NCI-H2171 (cell line): ENCODE measurements around the gene TRHDE.

Experiments
- DNase-seq: peaks from one replicate; lab custom pipeline; 2025; lab: John Stamatoyannopoulos, UW

The TRHDE gene, protein sequence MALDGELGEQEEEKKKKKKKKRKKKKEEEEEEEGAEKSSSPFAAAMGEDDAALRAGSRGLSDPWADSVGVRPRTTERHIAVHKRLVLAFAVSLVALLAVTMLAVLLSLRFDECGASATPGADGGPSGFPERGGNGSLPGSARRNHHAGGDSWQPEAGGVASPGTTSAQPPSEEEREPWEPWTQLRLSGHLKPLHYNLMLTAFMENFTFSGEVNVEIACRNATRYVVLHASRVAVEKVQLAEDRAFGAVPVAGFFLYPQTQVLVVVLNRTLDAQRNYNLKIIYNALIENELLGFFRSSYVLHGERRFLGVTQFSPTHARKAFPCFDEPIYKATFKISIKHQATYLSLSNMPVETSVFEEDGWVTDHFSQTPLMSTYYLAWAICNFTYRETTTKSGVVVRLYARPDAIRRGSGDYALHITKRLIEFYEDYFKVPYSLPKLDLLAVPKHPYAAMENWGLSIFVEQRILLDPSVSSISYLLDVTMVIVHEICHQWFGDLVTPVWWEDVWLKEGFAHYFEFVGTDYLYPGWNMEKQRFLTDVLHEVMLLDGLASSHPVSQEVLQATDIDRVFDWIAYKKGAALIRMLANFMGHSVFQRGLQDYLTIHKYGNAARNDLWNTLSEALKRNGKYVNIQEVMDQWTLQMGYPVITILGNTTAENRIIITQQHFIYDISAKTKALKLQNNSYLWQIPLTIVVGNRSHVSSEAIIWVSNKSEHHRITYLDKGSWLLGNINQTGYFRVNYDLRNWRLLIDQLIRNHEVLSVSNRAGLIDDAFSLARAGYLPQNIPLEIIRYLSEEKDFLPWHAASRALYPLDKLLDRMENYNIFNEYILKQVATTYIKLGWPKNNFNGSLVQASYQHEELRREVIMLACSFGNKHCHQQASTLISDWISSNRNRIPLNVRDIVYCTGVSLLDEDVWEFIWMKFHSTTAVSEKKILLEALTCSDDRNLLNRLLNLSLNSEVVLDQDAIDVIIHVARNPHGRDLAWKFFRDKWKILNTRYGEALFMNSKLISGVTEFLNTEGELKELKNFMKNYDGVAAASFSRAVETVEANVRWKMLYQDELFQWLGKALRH

DNA sequence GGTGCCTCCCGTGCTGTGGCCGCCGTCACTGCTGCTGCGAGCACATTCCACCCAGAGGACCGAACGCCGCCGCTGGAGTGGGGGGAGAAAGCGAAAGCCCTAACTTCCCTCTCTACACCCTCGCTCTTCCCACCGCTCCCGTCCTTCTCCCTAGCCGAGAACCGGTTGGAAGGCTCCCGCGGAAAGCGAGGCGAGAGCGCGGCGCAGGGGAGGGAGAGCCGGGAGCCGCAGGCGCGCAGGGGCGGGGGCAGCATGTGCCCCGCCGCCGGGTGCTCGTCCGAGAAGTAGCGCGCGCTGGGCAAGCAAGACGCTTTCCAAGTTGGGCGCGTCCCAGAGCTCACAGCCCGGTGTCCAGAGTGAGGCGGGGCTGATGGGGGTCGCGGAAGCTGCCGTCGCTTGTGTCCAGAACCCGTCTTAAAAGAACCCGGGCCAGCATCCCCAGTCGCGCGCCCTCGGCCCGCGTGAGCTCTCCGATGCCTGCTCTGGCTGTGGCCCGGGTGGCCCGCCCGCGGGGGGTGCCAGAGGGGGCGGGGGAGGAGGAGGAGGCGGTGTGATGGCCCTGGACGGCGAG lies at the start of gene TRHDE:
TSS of gene TRHDE (plus strand) at position 280 of the 571 bp plus-strand sequence. CDS start at position 554, 274 bp downstream.
- DNase-seq = peak; percentile 67

DNA sequence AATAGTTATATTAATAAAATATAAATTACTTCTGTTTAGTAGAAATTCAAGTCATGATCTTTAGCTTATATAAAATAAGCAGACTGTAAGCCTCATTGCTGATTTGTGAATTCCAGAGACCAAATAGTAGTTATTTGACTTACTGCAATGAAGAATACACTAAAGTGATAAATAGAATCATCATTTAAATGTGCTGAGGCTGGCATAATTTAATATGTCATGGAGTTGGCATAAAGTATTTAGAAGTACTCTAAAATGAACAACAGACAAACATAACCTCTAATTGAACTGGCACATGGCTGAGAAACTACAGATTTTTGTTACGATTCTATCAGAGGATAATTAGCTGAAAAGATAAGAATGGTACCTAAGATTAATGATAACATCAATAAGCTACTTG lies 45.7 kb upstream of the TRHDE start:
- no peak for DNase-seq

DNA sequence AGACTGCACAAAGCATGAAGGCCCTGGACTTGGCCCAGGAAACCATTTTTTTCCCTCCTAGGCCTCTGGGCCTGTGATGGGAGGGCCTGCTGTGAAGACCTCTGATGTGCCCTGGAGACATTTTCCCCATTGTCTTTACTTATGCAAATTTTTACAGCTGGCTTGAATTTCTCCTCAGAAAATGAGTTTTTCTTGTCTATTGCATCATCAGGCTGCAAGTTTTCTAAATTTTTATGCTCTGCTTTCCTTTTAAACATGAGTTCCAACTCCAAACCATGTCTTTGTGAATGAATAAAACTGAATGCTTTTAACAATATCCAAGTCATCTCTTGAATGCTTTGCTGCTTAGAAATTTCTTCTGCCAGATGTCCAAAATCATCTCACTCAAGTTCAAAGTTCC lies 43.7 kb upstream of the TRHDE start:
- DNase-seq = no peak

DNA sequence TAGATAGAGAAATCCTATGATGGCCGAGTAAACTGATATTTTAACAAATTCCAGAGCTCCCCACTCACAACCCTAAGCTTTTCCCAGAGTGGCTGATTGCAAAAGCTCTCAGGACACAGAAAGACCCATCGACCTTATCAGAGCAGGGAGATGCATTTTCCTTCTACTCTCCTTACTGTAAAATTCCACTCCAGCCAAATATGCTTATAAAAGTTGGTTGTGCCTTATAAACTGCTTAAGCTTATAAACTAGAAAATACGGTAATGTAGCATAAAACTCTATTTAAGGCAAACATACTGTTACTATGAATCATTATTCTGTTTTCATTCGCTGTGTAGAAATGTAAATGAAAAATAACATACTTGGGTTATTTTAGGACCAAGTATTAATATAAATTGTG lies 41.6 kb upstream of the TRHDE start:
- DNase-seq = no peak

DNA sequence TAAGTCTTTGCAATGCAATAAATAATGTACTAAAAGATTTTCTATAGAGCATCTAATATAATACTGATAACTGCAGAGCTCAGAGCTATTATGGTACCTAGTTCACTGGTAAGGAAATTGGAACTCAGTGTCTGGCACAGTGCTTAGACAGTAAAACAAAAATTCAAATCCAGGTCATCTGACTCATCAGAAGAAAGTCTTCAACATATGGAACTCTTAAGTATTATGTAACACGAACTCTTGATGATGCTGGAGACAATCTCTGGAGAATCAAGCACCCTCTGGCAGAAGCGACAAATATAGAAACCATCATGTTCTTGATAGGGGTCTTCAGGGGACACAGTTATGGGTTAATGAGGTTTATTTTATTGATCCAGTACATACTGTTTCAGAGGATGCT lies 37.3 kb upstream of the TRHDE start:
- peak; percentile 75 for DNase-seq

DNA sequence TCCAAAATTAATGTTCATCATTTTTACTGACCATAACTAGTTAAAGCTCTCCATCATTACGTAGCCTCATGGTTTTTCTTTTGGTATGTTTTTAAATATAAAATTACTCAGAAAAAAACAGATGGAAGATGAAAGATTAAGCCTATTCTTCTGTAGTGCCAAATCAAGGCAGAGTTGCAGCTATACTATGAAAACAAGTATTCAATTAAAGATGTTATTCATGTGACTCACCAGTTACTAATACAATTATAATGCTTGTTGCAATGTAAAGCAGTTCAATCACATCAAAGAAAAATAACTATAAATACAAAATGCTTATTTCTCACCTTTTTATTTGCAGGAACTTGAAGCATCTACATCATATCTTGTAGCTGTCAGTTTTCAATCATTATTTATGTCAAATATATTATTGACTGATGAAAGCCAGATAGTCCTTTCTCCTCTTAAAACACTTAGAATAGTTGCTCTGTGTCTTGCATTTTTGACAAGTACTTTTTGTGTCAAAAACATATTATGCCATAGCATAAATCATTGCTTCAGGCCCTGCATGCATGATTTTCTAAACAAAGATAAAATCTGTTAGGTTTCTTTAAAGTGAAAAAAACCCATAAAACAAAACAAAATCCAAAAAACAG lies 36.0 kb upstream of the TRHDE start:
- DNase-seq = no peak

DNA sequence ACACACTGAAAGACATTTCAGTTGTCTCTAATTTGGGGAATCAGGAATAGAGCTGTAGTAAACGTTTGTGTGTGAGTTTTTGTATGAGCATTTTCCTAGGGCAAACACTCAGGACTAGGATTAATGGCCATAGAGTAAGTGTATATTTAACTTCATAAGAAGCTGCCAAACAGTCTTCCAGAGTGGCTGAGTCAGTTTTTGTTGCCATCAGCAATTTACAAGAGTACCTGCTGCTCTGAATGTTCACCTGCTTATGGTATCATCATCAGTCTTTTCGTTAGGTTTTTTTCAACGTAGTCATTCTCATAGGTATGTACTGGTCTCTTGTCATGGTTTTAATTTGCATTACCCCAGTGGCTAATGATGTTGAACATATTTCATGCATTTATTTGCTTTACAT lies 30.6 kb upstream of the TRHDE start:
- no peak for DNase-seq

DNA sequence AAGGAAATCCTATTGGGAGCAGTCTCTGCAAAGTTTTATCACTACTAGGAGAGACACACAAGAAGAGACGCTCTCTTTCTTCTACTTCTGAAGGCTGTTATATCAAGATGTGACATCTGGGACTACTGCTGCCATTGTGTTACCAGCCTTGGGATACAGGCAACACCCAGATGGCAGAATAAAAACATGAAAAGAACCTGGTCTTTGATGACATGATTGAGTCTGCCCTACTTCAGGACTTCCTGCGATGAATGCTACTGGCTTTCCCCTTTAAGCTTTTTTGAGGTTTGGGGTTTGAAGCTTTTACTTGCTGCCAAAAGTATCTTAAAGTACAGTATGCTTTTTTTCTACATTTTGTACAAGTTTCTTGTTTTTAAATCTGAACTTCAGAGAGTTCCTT lies 29.2 kb upstream of the TRHDE start:
- no peak for DNase-seq

DNA sequence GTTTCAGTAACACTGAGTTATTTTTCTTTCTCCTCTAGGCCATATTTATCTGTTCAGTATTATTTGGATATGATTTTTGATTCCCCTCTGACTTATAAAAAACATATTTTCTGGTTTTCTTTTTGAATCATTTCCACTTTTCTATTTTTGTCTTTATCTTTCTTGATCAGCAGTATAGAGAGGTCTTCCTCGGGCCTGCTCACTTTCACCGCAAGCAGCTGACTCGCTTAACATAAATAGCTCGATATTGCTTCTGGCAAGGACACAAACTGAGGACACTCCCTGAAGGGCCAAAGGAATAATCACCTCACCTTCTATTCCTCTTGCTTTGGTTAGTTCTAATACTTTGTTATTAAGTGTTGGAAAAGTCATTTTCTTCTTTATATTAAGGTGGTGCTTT lies 25.8 kb upstream of the TRHDE start:
- DNase-seq = no peak

DNA sequence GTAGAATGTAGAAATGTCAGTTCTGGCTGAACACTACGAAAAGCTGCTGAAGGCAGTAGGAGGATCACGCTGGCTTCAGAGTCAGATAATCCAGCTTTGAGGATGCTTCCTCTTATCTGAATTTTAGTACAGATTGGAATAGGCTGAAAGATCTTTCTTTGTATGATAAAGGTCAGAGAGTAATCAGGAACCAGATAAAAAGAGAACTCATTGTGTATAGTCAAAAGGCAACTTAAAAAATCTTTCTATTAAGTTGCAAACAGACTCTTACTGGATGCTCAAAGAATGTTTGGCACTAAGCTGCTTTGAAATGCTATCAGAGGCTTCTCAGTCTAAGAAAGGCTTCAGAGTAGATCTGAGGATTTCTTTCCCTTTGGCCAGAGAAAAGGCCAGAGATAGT lies 21.8 kb upstream of the TRHDE start:
- no peak for DNase-seq

DNA sequence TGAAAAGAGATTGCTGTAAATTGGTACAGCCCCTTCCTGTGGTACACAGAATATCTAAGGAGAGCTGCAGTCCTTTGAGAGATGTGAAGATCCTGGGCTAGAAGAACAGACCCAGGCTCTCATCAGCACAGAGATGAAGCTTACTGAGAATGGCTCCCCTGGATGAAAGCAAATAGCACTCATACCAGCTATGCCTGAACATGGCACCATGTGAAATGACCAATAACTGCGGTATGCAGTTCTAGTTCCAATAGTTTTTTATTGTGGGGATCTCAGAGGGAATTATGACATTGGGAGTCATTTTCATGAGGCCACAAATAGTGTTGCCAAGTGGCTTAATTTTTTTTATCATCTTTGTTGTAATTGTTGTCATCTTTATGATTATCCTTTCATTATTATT lies 15.4 kb upstream of the TRHDE start:
- no peak for DNase-seq

DNA sequence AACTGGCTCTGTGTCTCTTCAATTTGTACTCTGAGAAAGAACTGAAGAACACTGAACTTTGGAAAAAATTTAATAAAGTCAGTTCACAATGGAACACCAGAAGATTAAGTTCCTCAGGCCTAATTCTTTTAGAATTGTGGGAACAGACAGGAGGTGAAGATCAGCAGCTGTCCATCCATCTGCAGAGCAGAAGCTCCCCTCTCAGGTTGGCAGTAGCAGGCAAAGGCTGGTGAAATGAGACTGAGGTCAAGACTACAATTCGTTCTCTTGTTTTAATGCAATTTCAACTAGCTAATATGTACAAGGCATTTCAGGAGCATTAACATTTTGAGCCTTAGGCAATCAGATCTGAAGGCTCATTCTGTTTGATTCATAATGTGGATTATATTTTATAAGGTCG lies 10.3 kb upstream of the TRHDE start:
- DNase-seq = no peak

DNA sequence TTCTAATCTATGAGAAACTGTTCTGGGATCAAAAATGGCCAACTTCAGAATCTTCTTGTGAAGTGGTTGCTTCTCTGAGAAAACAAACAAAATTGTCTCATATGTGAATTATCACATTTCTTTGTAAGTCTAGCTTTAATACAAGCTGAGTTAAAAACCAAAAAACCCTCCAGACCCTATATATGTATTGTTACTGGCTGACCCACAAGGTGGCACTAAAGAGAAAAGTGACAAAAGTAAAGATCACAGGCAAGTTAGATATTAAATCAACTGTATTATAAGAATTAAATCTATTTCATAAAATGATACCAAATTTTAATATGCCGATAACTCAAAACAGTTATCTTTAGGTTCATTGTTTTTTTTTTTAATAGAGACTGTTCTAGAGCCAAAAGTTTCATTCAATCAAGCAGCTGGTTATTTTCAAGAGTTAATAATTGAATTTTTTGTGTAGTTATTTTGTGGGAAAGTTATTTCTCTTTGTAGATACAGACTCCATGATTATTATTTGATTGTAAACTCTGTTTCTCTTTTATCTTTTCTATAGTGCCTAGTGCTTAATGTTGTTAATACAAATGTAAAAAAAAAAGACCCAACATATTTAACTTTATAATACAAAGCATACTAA lies 7.5 kb upstream of the TRHDE start:
- DNase-seq = no peak

DNA sequence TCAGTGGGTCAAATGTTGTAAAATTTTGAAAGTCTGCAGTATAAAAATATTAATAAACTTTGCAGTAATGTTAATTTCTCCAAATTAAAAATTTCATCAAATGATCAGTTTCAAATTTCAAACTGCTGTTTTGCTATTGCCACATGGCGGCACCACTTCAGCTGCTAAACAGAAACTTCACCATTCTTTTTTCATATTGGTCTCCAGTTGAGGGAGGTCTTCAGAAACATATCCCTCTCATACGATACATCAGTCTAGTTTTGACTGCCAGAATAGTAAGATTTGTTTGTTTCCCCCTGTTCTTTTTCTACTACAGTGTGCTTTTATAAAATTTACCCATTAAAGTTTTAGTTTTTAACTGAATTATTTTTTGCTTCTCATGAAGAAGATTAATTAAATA lies 4.2 kb upstream of the TRHDE start:
- no peak for DNase-seq

DNA sequence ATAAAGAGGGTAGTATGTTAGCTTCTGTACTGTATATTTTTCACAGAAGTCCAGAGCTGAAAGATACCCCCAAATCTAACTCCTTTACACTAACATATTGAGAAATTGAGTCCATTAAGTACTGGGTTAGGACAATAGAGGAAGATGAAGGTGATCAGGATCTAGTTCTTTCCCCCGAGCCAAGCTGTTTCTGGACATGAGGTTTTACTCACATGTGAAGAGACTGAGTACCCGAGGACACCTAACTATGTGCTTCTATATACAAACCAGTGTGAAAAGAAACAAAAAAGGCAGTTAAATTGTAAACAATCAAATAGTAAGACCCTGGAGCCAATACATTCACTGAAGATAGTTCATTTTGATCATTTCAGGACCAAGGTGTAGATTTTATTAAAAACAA lies 3.8 kb upstream of the TRHDE start:
- DNase-seq = no peak

DNA sequence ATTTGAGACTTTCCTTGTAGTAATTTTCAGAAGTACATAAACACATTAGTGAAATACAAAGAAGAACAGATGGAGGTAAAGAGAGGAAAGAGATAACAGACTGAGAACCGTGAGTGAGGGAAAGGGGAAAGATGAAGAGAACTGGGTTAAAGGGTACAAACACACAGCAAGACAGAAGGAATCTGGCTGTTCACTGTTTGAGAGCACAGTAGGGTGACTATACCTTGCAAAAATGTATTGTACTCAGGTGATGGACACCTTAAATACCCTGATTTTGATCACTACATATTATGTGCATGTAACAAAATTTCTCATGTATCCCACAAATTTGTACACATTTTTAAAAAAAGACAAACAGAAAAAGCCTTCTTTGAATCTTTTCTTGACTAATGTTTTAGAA lies 2.7 kb upstream of the TRHDE start:
- DNase-seq = no peak

DNA sequence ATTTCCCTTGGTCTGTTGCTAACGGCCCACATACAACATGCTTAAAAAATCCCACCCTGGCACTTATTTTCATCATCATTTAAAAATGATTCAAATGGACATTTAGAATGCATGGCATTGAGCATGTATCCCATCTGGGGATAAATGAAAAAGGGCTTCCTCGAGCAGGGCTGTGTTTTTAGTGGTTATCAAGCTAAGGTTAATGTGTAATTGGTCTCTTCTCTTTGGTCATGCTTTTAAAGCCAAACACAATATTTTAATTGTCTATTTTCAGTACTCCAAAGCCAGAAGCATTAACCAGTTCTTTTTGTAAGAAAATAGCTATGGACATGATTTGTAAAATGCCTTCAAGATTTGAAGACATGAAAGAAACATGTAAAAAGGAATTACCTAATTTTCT lies 1.9 kb upstream of the TRHDE start:
- no peak for DNase-seq

DNA sequence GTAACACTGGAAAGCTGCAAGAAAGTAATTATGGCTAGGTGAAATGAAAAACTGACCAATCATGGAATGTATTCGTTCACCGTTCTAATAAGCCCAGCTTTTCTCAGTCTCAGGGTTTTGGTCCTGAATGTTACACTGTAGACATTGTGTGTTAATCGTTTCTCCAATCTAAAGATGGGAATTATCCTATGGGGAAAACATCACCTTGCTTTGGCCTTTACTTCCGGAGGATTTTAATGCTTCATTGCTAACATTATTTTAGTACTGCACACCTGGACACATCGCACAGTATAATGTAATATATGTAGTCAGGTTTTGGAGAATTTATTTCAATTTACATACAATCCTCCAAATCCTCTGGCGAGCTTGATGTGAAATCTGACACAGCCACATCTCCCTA lies 1.2 kb upstream of the TRHDE start:
- no peak for DNase-seq

DNA sequence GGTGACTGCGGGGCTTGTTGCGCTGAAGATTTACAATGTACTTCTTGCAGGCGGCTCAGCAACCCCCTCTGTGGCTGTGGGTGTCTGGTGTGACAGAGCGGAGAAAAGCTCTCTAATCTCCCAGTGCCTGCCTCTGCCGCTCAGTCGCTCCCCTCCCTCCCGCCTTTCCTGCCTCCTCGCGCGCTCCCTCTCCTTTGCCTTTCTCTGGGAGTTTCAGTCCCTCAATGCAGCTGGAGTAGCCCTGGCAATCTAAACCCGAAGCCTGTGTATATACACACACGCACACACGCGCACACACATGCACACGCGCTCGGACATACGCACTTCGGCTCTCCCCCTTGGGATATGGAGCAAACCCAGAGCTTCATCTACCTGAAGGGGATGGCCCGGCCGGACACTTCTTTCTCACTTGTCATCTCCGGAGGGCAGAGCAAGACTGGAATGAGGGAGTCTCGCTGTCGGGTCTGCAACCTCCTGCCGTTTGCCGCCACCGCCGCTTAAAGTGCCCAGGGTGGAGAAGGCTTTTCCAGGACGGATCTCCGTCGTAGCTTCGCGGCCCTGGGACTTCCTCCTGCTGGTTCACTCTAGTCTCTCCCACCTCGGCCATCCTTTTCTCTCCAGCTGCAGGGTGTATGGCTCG lies 599 bp upstream of the TRHDE start:
- peak; percentile 62 for DNase-seq

DNA sequence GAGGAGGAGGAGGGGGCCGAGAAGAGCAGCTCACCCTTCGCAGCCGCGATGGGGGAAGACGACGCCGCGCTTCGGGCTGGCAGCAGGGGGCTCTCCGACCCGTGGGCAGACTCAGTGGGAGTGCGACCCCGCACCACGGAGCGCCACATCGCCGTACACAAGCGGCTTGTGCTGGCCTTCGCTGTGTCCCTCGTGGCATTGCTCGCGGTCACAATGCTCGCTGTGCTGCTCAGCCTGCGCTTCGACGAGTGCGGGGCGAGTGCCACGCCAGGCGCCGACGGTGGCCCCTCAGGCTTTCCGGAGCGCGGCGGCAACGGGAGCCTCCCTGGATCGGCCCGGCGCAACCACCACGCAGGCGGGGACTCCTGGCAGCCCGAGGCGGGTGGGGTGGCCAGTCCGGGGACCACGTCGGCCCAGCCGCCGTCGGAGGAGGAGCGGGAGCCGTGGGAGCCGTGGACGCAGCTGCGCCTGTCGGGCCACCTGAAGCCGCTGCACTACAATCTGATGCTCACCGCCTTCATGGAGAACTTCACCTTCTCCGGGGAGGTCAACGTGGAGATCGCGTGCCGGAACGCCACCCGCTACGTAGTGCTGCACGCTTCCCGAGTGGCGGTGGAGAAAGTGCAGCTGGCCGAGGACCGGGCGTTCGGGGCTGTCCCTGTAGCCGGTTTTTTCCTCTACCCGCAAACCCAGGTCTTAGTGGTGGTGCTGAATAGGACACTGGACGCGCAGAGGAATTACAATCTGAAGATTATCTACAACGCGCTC lies 745 bp downstream of the TRHDE start:
- DNase-seq = no peak
